ENCODE measurements around the gene BNIP3.

BNIP3 gene

DNA sequence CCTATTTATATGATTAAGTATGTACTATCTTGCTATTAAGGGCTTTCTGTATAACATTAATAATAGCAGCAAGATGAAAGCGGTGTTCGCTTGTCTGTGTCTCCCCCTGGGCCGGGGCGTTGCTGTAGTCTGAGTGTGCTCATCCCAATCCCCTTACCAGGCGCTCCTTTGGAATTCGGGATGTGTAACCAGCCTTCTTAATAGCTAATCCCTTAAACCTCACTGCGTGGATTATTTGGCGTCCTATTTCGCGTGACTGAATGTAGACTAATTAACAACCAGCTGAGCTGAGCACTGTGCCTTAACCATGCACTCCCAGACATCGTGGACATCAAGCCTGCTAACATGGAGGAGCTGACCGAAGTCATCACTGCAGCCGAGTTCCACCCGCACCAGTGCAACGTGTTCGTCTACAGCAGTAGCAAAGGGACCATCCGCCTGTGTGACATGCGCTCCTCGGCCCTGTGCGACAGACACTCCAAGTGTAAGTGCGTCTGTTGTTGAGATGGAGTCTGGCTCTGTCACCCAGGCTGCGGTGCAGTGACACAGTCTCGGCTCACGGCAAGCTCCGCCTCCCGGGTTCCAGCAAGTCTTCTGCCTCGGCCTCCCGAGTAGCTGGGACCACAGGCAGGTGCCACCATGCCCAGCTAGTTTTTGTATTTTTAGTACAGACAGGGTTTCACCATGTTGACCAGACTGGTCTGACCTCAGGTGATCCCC lies 36.6 kb downstream of the BNIP3 start:
- TF ChIP-seq POLR2A (IDR thresholded peaks at IDR 0.05; ENCODE audit: low read depth, low read length) = no peak
- DNase-seq (ENCODE audit: insufficient read length, low spot score) (no peak), FAIRE-seq (no peak)

DNA sequence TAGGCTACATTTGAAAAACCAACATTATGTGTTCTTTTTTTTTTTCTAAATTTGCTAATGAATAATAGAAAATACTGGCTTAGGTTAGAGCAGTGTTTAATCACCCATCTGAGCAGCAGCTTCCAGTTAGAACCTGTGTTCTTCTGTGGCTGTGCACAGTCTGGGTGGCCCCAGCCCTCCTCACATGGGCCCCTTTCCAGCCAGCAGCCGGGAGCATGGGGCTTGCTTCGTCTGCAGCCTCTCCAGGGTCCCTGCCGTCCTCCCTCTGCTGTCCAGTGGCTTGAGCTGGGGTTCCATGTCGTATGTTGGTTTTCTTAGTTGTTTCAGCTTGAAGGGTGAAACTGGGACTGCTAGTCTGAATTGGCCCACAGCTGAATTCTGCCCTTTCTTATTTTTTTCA lies 37.3 kb downstream of the BNIP3 start:
- TF ChIP-seq POLR2A (IDR thresholded peaks at IDR 0.05; ENCODE audit: low read depth, low read length) = no peak
- no peak for DNase-seq (ENCODE audit: insufficient read length, low spot score)
- no peak for FAIRE-seq

DNA sequence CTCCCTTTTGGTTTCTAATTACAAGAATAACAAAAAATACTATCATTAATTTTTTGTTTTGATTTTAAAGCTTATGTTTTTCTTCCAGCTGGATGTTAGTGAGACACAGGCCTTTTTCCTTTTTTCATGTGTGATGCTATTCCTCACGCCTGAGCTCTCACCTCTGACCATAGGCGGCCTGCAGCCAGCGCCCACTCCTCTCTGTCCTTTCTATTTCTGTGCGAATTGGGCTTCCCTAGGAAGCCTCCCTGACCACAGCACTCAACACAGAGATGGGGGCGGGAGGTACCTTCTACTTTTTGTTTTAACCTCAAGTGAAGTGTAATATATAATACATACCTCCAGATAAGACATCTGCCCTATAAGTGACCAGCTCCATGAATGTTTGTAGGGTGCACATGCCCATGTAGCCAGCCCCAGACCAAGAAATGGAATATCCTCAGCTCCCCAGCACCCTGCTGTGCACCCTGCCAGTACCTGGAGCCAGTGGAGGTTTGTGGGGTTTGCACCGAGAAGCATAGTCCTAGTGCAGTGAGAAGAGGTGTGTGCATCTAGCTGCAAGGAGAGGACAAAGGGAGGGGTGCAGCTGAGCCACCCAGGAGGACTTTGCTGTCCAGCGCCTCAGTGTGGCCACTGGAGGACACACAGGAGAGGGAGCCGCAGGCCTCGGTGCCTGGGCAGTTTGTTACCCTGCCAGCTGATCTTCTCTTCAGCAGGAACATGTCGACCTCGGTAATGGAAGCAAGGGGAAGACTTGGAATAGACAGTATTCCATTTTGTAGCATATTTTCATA lies 38.5 kb downstream of the BNIP3 start:
- no peak for DNase-seq (ENCODE audit: insufficient read length, low spot score)
- no peak for TF ChIP-seq POLR2A (IDR thresholded peaks at IDR 0.05; ENCODE audit: low read depth, low read length)
- no peak for FAIRE-seq

DNA sequence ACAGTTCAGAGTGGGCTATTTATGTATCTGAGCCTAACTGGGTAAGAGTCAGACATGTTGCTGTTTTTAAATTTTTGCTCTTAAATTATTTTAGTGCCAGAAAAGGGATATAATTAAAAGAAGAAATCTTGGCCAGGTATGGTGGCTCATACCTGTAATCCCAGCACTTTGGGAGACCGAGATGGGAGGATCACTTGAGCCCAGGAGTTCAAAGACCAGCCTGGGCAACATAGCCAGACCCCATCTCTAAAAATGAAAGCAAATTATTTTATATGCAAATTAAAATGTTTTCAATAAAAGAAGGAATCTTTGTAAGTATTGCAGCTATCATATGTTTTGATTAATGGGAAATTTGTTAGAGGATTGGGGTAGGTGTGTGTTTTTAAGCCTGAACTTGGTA lies 39.3 kb downstream of the BNIP3 start:
- FAIRE-seq = no peak
- no peak for TF ChIP-seq POLR2A (IDR thresholded peaks at IDR 0.05; ENCODE audit: low read depth, low read length)
- no peak for DNase-seq (ENCODE audit: insufficient read length, low spot score)

DNA sequence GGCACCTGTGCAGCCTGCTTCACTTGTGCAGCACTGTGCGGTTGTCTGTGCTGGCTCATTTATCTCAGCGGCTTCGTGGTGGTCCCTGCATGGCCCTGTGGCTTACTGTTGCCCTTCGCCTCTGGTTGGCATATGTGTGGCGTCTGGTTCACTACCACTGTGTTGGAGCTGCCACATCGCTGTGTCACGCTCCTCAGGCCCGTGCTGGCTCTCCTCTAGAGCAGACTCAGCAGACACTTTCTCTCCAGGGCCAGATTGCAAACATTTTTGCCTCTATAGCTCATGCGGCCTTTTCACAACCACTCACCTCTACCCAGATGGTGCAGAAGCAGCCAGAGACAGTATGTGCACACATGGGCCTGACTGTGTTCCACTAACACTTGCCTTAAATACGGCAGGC lies 43.0 kb downstream of the BNIP3 start:
- no peak for TF ChIP-seq POLR2A (IDR thresholded peaks at IDR 0.05; ENCODE audit: low read depth, low read length)
- no peak for DNase-seq (ENCODE audit: insufficient read length, low spot score)

DNA sequence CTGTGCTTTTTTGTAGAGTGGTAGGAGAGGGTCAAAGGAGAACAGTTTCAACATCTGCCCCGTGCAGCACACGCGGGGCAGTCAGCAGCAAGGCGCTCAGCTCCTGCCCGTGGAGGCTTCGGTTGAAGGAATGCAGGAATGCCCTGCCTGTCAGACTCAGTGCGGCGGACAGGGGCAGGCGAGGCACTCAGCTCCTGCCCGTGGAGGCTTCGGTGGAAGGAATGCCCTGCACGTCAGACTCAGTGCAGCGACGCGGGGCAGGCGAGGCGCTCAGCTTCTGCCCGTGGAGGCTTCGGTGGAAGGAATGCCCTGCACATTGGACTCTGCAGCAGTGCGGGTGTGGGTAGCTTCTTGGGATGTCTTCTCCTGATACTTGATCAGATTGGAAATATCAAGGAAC lies 43.9 kb downstream of the BNIP3 start:
- no peak for TF ChIP-seq POLR2A (IDR thresholded peaks at IDR 0.05; ENCODE audit: low read depth, low read length)
- FAIRE-seq (no peak), DNase-seq (ENCODE audit: insufficient read length, low spot score) (no peak)

More for the DNA sequence above, 43.0 kb downstream of the BNIP3 start:
- FAIRE-seq = no peak

DNA sequence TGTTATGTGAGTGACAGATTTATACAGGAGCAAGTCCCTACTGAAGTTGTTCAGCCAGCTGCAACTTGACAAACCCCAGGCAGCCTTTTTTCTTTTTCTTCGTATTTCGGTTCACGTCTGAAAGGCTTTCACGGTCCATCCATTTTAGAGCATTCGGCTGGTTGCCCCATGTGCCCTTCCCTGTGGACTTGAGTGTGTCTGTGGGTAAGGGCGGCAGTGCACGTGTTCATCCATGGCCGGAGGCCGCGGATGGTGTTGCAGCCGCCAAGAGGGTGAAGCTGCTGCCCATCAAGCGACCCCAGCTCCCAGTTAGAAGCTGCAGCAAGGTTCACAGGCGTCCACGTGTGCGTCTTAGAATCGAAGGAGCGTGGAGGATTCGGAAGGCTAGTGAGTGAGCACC lies 45.0 kb downstream of the BNIP3 start:
- no peak for TF ChIP-seq POLR2A (IDR thresholded peaks at IDR 0.05; ENCODE audit: low read depth, low read length)
- DNase-seq (ENCODE audit: insufficient read length, low spot score) (no peak), FAIRE-seq (no peak)

DNA sequence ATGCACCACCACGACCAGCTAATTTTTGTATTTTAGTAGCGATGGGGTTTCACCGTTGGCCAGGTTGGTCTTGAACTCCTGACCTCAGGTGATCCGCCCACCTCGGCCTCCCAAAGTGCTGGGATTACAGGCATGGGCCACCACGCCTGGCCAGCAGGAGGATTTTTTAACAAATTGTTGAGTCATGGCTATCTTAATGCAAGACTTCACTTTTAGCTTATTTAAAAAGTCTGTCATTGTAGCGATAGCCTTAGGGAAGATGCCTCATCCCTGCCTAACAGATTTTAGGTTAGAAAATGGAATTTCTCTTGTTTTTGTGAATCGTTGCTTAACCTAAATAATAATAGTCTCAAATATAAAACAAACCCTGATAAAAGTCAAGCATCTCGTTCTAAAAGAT lies 45.4 kb downstream of the BNIP3 start:
- no peak for TF ChIP-seq POLR2A (IDR thresholded peaks at IDR 0.05; ENCODE audit: low read depth, low read length)
- no peak for DNase-seq (ENCODE audit: insufficient read length, low spot score)
- no peak for FAIRE-seq

DNA sequence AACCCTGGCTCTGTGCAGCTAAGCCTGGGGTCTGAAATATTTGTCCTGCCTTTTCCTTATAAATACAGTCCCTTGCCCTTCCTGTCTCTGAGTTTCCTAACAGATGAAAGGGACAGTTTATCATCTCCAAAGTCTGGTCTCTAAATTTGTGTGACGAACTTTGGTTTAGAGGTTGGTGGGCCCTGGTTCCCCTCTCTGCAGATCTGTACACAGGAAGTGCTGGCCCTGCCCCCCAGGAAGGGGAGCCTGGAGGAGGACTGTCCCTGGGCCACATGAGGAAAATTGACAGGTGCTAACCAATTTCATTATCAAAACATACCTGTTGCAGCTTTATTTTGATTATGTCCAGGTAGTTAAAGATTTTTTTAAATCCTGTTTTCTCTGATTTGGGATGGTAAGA lies 46.5 kb downstream of the BNIP3 start:
- FAIRE-seq (no peak), DNase-seq (ENCODE audit: insufficient read length, low spot score) (no peak)
- TF ChIP-seq POLR2A (IDR thresholded peaks at IDR 0.05; ENCODE audit: low read depth, low read length) = no peak

DNA sequence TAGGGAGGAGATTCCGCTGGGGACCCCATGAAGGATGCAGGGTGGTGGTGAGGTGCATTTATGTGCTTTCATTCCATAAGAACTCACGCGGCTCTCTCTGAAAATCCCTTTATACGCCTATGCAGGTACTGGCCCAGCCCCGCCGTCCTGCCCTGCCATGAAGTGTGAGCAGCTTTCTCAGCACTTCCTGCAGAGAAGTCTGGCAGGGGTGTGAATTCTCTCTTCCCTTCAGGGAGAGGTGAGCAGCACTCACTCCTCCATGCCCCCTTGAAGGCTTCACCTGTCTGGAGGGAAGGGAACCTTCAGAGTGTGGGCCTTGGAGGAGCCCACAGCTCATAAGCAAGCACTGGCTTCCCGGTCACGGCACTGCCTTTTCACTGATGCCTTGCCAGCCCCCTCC lies 47.0 kb downstream of the BNIP3 start:
- TF ChIP-seq POLR2A (IDR thresholded peaks at IDR 0.05; ENCODE audit: low read depth, low read length) = no peak
- FAIRE-seq = no peak
- DNase-seq (ENCODE audit: insufficient read length, low spot score) = no peak

DNA sequence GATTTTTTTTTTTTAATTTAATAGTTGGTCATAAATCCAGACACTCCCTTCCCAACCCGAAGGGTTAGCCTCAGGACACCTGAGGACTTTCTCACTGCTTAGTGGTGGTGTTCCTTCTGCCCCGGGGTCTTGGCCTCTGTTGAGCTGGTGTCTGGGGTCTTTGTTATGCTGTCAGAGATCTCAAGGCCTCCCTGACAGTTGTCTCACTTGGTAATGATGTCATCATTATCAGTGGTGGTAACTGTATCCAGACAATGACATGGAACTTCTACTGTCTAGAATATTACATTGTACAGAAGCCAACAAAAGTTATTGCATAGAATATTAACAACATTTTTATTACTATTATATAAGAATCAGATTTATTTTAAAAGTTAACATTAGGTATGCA lies 48.0 kb downstream of the BNIP3 start:
- no peak for FAIRE-seq
- no peak for TF ChIP-seq POLR2A (IDR thresholded peaks at IDR 0.05; ENCODE audit: low read depth, low read length)
- DNase-seq (ENCODE audit: insufficient read length, low spot score) = no peak

DNA sequence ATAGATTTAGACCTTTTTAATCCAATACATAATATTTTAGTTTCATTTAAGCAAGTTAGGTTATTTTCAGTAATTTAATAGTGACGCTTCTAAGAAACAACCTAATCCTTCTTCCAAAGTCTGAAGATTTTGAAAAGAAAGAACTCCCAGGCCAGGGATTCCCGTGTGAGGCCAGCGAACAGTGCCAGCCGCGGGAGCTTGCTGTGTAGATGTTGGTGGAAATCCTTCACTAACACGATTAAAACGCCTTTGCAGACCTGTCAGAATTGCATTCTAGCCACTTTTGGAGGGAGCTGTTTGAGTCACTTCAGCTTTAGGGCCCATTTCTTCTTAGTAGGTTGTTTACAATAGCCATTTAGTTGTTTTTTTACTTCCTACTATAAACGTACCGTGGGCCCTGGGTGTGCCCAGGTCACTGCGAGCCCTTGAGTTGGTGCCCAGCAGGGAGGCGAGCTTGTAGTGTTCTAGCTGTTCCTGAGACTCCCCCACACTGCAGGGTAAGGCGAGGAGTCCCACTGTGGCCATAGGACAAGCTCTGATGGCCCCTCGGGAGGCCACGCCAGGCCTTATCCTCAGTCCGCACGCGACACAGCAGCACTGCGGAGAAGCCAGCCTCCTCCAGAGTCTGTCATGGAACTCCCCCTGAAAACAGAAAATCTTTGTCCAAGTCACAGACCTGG lies 48.6 kb downstream of the BNIP3 start:
- DNase-seq (ENCODE audit: insufficient read length, low spot score) (no peak), FAIRE-seq (no peak)
- TF ChIP-seq POLR2A (IDR thresholded peaks at IDR 0.05; ENCODE audit: low read depth, low read length) = no peak

DNA sequence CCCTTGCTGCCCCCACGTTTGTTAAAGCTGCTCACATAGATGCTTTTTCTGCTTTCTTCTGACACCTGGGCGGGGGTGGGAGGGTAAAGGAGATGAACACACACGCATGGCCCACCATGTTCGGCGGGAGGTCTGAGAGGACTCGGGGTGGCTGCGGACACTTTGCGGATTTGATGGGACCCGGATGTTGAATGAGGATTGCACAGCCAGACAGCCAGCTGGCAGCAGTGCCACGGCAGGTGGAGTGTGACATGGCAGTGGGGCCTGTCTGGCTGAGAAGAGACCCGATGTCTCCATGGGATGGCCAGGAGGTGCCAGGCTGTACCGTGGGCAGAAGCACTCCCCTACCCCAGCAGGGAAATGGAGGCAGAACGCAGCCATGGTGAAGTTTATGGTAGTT lies 49.7 kb downstream of the BNIP3 start:
- no peak for FAIRE-seq
- DNase-seq (ENCODE audit: insufficient read length, low spot score) = no peak
- no peak for TF ChIP-seq POLR2A (IDR thresholded peaks at IDR 0.05; ENCODE audit: low read depth, low read length)

DNA sequence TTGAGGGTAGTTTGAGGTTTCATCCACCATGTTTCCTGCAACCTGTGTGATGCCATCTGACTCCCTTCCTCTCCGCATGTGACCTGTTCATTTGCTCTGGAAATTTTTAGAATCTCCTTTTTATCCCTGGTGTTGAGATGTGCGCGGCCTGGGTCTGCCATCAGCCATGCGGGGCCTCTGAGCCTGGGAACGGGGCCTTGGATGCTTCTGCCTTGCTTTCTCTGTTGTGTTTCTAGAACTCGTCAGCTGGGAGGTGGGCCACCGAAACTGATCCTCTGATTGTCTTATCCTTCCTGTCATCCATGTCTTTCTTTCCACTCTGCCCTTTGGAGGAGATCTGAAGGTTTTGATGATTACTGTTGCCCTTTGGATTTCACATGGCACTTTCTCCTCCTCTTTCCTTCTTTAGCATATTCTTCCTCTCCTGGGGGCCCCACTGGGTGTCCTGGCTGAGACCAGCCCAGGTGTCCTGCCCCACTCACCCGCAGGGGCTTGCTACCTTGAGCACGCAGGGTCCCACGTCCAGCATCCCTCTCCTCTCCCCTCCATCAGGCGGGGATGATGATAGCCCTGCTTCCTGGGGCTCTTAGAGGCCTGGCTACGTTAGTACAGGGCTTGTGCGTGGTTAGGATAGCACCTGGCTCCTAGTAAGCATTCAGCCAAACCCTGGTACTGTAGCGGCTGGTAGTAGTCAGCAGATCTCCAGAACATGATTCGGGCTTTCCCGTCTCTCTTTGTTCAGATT lies 51.0 kb downstream of the BNIP3 start:
- FAIRE-seq (no peak), DNase-seq (ENCODE audit: insufficient read length, low spot score) (no peak)
- TF ChIP-seq POLR2A (IDR thresholded peaks at IDR 0.05; ENCODE audit: low read depth, low read length) = no peak

All from H54 (cell line).